Activated CD4-positive, alpha-beta T cell treated with anti-CD3 and anti-CD28 coated beads for 48 hours (primary cell): Measurements from ENCODE around the gene MAPK11.
"Not testable (repeated sequence)": the region's sequence is repeated elsewhere in the genome, so short reads cannot be mapped to it uniquely, and the experiment has no call there.

Experiments
- DNase-seq: peaks from one replicate; pipeline ENCODE4 v3.0.0-alpha.2; 2020

MAPK11 gene

GRCh38 chr22:50275181-50276055 is 5.2 kb upstream of the MAPK11 start:
- DNase-seq = no peak

GRCh38 chr22:50274771-50275170 is 4.6 kb upstream of the MAPK11 start:
- DNase-seq = no peak

- peak; percentile 65 for DNase-seq
Measured at GRCh38 chr22:50274311-50274710, 4.1 kb upstream of the MAPK11 start.

GRCh38 chr22:50273781-50274180 is 3.6 kb upstream of the MAPK11 start:
- DNase-seq = not testable (repeated sequence)

GRCh38 chr22:50273352-50273751 is 3.2 kb upstream of the MAPK11 start:
- DNase-seq = not testable (repeated sequence)

GRCh38 chr22:50272044-50272802 is 2.0 kb upstream of the MAPK11 start:
- no peak for DNase-seq

GRCh38 chr22:50271519-50271970 is 1.4 kb upstream of the MAPK11 start:
- peak; percentile 68 for DNase-seq

GRCh38 chr22:50270666-50271394 is 650 bp upstream of the MAPK11 start:
- peak; percentile 77 for DNase-seq

- no peak for DNase-seq
Measured at GRCh38 chr22:50269573-50269969, 609 bp downstream of the MAPK11 start.

GRCh38 chr22:50268655-50269113 is 1.5 kb downstream of the MAPK11 start:
- no peak for DNase-seq

GRCh38 chr22:50267591-50268390 is 2.4 kb downstream of the MAPK11 start:
- DNase-seq = peak; percentile 78

- DNase-seq = no peak
Measured at GRCh38 chr22:50266994-50267393, 3.2 kb downstream of the MAPK11 start.

- DNase-seq = no peak
Measured at GRCh38 chr22:50264946-50265669, 5.1 kb downstream of the MAPK11 start.

- DNase-seq = no peak
Measured at GRCh38 chr22:50264104-50264745, 6.0 kb downstream of the MAPK11 start.

- DNase-seq = no peak
Measured at GRCh38 chr22:50262973-50263617, 7.1 kb downstream of the MAPK11 start.

GRCh38 chr22:50262460-50262911 is 7.7 kb downstream of the MAPK11 start:
- peak; percentile 51 for DNase-seq

GRCh38 chr22:50261615-50262459 is 8.3 kb downstream of the MAPK11 start, which contains the start of gene MAPK12:
Gene MAPK12 (minus strand): TSS chr22:50261683. CDS start chr22:50261509, 174 bp downstream.
- DNase-seq = no peak

- DNase-seq = peak; percentile 64
Measured at GRCh38 chr22:50260801-50261614, 9.2 kb downstream of the MAPK11 start.
